Caki2 (cell line): ENCODE data around the gene DSPP. TPM values are rescaled to one million over a fixed set of nuclear protein-coding genes. Genes with fewer than 3 reads are reported as not detected.
A peak's percentile ranks its signal among the peaks of the same experiment; 100 is the strongest.

Source experiments
- DNase-seq: peaks from one replicate; pipeline ENCODE4 v3.0.0-alpha.2; 2015; ENCODE audit warnings: low read depth
- in situ Hi-C: cut with HindIII; loops from 2 replicates; pipeline ENCODE4 v1.10.0; 2016; ENCODE audit warnings: low sequenced_read_pairs, low pct_unique_long_range_greater_than_20kb, mixed read lengths
- total RNA-seq: library from RNA; depleted of rRNA; stranded (reverse); fragments of >200 nt; shearing (Covaris generic); gene quantifications from 2 replicates; pipeline ENCODE4 v1.2.3, GENCODE V29; 2014; ENCODE audit warnings: low replicate concordance; rRNA removed

DSPP gene
- total RNA-seq, 1 experiment from 2014 or later: not detected

DNA sequence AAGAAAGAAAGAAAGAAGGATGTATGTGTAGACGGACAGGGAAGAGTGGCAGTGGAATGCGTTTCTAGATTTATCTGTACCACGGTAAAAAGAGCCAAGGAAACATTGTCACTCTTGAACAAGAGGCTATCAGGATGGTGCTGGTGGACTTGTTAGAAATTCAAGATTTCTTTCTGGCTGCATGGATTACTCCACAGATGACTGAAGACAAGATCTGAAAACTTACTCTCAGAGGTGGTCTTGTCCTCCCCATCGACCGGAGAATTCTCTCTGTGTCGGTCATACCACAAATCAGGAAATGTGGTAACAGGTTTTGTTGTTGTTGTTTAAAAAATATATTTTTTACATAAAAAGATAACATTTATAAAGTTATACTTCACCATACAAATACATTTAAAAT lies 11.8 kb downstream of the DSPP start:
- in situ Hi-C loops: no loop called here
- DNase-seq: no peak

DNA sequence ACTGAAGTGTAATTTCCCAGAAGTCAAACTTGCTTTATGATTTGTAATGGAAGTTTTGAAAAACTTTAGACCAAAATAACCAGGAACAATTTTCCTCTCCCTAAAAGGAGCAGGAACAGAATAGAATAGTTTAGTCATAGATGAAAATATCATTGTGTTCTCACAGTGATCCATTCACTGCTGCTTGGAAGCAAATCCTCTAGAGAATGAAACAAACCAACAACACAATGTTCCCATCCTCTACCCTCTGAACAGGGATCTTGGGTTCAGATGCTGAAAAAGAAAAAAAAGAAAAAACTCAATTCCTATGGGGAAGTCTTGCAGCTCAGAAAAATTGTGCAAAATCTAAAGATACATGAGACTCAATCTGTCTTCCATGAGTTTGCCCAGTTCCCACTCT lies 12.2 kb downstream of the DSPP start:
- no peak for DNase-seq
- in situ Hi-C loops: no loop called here

DNA sequence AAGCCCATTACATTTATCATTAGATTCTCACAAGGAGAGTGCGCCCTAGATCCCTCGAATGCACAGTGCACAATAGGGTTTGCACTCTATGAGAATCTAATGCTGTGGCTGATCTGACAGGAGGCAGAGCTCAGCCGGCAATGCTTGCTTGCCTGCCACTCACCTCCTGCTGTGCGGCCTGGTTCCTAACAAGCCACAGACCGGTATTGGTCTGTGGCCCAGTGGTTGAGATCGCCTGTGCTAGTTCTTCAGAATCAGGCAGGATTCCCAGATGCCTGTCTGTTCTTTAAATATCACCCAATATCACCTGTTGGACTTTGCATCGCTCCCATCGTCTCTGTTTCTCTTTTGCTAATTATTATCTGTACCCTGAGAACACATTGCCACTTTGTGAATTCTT lies 14.0 kb downstream of the DSPP start:
- in situ Hi-C loops: no loop called here

DNA sequence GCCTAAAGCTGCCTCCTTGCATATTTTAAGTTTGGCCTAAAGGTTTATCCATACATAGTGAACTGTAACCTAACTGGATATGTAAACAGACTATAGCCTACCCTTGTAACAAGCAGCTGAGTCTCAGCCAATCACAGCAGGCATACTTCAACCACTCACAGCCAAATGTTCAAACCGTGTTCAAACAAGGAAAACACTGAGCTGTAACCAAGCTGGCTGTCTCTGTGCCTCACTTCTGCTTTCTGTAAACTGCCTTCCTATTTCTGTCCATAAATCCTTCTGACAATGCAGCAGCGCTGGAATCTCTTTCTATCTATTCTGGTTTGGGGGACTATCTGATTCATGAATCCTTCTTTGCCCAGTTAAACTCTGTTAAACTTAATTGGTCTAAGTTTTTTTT lies 16.4 kb downstream of the DSPP start:
- in situ Hi-C loops: no loop called here
- no peak for DNase-seq

More for the DNA sequence above, 14.0 kb downstream of the DSPP start:
- DNase-seq: no peak

DNA sequence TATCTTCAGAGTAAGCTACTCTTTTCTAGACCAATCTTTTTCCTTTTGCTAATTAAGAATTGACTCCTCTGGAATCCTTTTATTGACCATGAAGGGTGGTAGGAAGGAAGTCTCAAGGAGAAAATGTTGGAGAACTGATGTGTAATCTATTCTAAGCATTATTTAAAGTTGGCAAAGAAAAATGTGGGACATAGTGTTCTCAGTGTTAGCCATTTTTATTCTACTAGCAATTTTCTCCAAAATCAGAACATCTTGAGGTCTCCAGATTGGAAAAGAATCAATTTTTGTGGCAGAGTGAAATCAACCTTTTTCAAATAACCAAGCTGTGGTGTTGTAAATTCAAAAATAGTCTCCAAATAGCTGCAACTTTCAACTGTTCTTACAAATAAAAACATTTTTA lies 23.3 kb downstream of the DSPP start:
- in situ Hi-C loops: no loop called here
- DNase-seq: no peak

DNA sequence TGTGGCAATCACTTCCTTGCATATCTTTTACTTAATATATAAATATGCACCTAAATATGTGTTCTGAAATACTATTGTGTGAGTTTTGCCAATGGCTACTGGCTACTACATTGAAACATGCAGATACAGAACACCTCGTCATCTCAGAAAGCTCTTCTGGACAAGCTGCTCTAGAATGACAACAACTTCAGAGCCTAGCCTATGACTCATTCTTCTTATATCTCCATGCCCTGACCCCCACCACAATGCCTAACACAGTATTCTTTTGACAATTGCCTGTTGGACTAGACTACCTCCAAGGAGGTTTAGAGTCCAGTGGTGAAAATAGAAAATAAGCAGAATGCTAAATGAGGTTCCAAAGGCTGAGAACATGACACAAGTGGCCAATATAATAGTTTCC lies 24.1 kb downstream of the DSPP start:
- DNase-seq: no peak
- in situ Hi-C loops: no loop called here

DNA sequence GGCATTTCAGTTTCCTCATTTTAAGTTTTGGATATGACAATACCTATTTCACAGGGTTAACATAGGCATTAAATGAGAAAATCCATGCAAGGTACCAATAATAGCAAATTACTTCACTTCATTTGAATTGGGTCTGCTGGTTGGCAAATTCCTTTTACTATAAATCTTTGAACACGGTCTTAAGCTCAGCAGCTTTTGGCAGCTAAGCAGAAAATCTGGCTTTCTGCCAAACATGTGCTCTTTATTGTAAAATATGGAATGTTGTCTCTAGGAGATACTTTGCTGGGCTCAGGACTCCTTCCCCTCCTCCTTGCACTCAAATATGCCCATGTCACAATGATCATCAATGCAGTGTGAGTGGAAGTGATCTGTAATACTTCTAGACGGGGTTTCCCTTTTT lies 24.9 kb downstream of the DSPP start:
- in situ Hi-C loops: no loop called here
- DNase-seq: no peak

DNA sequence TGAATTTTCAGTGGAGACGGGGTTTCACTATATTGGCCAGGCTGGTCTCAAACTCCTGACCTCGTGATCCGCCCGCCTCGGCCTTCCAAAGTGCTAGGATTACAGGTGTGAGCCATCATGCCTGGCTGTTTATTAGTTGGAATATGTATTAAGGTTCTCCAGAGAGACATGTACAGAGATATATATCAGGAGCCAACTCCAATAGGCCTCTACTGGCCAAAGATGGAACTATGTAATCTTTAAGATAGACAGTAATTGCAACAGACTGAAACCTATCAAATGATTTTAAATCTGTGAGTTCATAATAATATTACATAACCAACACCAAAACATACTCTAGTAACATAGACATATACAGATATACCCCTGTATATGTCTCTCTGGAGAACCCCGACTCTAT lies 36.0 kb downstream of the DSPP start:
- in situ Hi-C loops: no loop called here
- no peak for DNase-seq

DNA sequence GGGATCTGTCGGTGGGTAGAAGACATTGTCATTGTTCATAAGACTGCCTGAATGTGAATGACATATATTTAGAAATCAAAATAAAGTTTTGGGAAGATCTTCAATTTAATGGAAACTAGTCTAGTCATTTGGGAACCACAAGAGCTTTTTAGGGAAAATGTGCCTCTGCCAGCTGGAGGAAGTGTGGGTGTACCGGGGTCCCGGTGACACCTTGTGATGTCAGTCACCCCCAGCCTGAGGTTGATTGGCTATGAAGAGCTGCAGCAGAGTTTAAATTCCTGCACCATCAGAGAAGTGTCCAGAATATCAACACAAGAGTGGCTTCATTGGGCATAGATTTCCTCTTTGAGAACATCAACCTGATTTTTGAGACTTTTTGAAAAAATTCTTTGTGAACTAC lies 41.7 kb downstream of the DSPP start, which contains the start of gene DMP1:
DMP1 (plus strand) TSS at position 301 of the 400 bp plus-strand sequence. CDS start 6,213 bp downstream, outside the sequence.
- DNase-seq: no peak
- in situ Hi-C loops: no loop called here

DNA sequence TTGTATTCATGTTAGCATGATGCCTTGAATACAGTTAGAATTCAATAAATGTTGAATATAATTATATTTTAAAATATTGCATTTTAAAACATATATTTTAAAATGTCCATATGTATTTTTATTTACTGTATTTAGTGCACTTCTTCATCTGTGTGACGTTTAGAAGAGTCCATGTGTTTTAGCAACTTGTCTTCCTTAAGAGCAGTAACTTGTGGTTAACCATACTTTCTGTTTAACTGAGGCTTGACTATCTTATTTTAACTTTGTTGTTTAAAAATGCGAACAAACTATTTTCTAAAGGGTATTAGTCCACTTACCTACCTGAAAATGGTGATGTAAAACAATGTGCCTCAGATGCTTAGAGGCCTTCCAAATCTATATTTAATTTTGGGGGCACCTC lies 42.6 kb downstream of the DSPP start:
- in situ Hi-C loops: no loop called here
- no peak for DNase-seq

DNA sequence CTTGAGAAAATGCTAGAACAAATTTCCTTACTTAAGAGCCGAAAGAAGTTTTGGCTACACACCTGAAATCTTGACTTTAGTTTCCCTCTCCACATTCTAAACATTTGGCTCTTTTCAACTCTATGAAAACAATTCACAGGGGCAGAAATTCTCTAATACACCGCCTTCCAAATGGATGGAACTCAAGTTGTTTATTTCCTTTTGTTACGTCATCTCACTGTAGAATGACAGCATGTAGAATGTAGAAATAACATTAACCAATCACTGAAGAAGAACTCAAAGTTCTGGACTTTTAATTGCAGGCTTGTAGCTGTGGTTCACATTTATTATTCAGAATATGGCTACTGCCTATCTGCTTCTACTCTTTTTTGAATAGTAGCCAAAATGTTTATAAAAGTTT lies 43.6 kb downstream of the DSPP start:
- in situ Hi-C loops: no loop called here
- no peak for DNase-seq

DNA sequence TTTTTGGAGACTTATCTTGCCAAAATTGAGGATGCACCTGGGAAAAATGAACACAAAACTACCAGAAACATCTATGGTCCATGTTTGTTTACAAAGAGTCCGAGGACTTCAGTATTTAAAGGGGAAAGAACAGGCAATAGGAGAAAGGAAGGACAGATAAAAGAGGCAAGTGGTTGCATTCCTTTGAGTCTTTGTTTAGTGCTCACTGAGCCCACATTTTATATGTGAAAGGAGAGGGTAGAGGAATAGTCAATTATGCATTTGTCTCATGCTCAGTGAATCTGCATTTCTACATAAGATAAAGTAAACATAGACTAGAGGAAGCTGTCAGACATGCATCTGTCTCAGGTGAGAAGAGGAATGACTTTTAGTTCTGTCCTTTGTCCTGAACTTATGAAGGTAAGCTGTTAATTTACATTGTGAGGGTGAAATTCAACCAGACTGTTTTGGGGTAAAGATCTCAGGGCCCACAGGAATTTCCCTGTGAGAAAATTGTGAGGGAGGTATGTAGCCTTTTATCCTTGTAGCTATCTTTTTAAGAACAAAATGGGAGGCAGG lies 46.2 kb downstream of the DSPP start:
- in situ Hi-C loops: no loop called here
- no peak for DNase-seq

DNA sequence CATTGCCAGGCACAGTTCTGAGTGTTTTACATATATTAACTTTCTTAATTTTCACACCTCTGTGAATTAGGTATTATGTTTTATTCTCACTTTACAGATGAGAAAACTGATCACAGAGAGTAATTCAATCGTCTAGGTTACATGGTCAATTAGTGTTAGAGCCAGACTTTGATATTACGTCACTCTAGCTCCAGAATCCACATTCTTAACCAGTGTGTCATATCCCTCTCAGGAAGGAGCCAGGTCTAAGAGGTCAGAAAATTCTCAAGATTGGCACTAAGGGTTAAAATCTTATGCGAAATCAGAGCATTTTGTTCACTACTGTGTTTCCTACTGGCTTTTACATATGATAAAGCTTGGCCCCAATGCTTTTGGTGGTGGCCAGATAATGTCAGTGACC lies 49.2 kb downstream of the DSPP start:
- in situ Hi-C loops: no loop called here
- DNase-seq: peak; percentile 46

DNA sequence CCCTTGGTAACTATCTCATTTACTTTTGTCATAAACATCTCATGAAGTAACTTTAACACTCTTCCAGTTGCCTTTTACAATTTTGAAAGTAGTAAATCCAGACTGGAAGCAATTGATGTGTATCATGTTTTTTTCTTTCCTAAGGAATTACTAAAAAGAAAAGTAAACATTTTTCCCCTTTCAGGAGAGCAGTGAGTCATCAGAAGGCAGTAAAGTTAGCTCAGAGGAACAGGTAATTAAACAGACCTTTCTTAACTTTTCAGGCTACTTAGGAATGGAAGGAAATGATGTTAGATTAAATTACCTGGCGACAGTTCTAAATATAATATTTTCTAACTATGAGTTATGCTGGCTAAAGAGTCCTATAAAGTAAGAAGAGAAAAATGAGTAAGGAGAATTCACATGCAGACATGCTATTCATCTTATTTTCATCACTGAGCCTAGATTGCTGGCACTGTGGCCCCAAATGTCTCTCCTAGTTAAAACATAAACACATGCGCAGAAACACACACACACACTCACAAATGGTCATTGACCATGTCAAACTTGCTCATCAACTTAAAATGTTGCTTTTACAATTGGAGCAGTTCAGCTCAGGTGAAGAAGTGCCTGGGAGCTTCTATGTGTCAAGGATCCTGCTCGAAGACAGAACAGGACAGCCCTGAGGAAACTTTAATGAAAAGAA lies 51.1 kb downstream of the DSPP start:
- in situ Hi-C loops: no loop called here
- peak; percentile 61 for DNase-seq

DNA sequence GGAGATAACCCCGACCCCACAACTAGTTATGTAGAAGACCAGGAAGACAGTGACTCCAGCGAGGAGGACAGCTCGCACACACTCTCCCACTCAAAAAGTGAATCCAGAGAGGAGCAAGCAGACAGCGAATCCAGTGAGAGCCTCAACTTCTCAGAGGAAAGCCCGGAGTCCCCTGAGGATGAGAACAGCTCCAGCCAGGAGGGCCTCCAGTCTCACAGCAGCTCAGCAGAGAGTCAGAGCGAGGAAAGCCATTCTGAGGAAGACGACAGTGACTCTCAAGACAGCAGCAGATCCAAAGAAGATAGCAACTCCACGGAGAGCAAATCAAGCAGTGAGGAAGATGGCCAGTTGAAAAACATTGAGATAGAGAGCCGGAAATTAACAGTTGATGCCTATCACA lies 54.5 kb downstream of the DSPP start:
- no peak for DNase-seq
- in situ Hi-C loops: no loop called here

Other genes with a start within 250 kb of the DSPP start
- gene HSD17B11, start 217.3 kb upstream of the DSPP start, total RNA-seq: 59.6 and 78.3 TPM in 2 replicates
- 33.4 and 48.3 TPM in 2 replicates for gene NUDT9, start 186.0 kb upstream of the DSPP start, total RNA-seq
- 0.20 and 0.51 TPM in 2 replicates for gene SPARCL1, start 79.2 kb upstream of the DSPP start, total RNA-seq
- gene DMP1, start 41.8 kb downstream of the DSPP start, total RNA-seq: not detected in 2 replicates
- not detected in 2 replicates for gene IBSP, start 191.0 kb downstream of the DSPP start, total RNA-seq
- gene MEPE, start 224.4 kb downstream of the DSPP start, total RNA-seq: not detected in 2 replicates